ENCODE results near the gene SCNN1B. TPM values are rescaled to one million over a fixed set of nuclear protein-coding genes. Genes with fewer than 3 reads are reported as not detected.

SCNN1B gene
- total RNA-seq, 1 donor = not detected

- no peak overlapping the region for H3K4me3 ChIP-seq (ENCODE audit: low read depth, low read length)
- no peak for TF ChIP-seq CTCF (IDR thresholded peaks at IDR 0.05; ENCODE audit: insufficient read depth, low read length)
- no peak for DNase-seq (ENCODE audit: low read depth)
Observed at GRCh38 chr16:23327836-23328235, 25.7 kb downstream of the SCNN1B start.

- TF ChIP-seq CTCF (IDR thresholded peaks at IDR 0.05; ENCODE audit: insufficient read depth, low read length) = no peak
- DNase-seq (ENCODE audit: low read depth) = no peak
- no peak overlapping the region for H3K4me3 ChIP-seq (ENCODE audit: low read depth, low read length)
Observed at GRCh38 chr16:23330161-23330560, 28.1 kb downstream of the SCNN1B start.

- DNase-seq (ENCODE audit: low read depth) = no peak
- no peak overlapping the region for H3K4me3 ChIP-seq (ENCODE audit: low read depth, low read length)
- no peak for TF ChIP-seq CTCF (IDR thresholded peaks at IDR 0.05; ENCODE audit: insufficient read depth, low read length)
Observed at GRCh38 chr16:23330583-23331249, 28.6 kb downstream of the SCNN1B start.

GRCh38 chr16:23333034-23333579, 31.0 kb downstream of the SCNN1B start:
- DNase-seq (ENCODE audit: low read depth) = no peak
- TF ChIP-seq CTCF (IDR thresholded peaks at IDR 0.05; ENCODE audit: insufficient read depth, low read length) = no peak
- no peak overlapping the region for H3K4me3 ChIP-seq (ENCODE audit: low read depth, low read length)

- no peak for DNase-seq (ENCODE audit: low read depth)
- no peak for TF ChIP-seq CTCF (IDR thresholded peaks at IDR 0.05; ENCODE audit: insufficient read depth, low read length)
- no peak overlapping the region for H3K4me3 ChIP-seq (ENCODE audit: low read depth, low read length)
Observed at GRCh38 chr16:23333831-23334456, 31.8 kb downstream of the SCNN1B start.

GRCh38 chr16:23334457-23334853, 32.4 kb downstream of the SCNN1B start:
- H3K4me3 ChIP-seq (ENCODE audit: low read depth, low read length) = no peak overlapping the region
- no peak for DNase-seq (ENCODE audit: low read depth)
- no peak for TF ChIP-seq CTCF (IDR thresholded peaks at IDR 0.05; ENCODE audit: insufficient read depth, low read length)
